Measurements from ENCODE around the gene ELAVL3. TPM values are rescaled to one million over a fixed set of nuclear protein-coding genes. Genes with fewer than 3 reads are reported as not detected.
A peak's percentile ranks its signal among the peaks of the same experiment; 100 is the strongest.

The ELAVL3 gene
- polyA plus RNA-seq, 3 donors = not detected

- H4K20me1 ChIP-seq (ENCODE audit: insufficient read depth, low read length) = no peaks in the 10 kb centered on the region
These were observed 17.5 kb downstream of the ELAVL3 start for GRCh38 chr19:11463391-11463790.

GRCh38 chr19:11461453-11461852 is 19.4 kb downstream of the ELAVL3 start:
- Mint-ChIP-seq H3K27ac (no peak overlapping the region), H3K36me3 (no peaks in the 10 kb centered on the region), H3K27me3 (ENCODE audit: low read depth in 3 of 3) (peaks cover 1 to 13% (median 5%) of the 10 kb centered on the region in 3 donors), H3K4me3 (no peak overlapping the region), H3K4me1 (no peaks in the 10 kb centered on the region), H3K9me3 (peaks cover 0 to 9% (median 0%) of the 10 kb centered on the region in 7 donors)
- DNase-seq = no peak
- Histone ChIP-seq H4K20me1 (ENCODE audit: insufficient read depth, low read length) (no peaks in the 10 kb centered on the region), H3K9me3 (replicated peaks in 1 of 2; ENCODE audit: control insufficient read depth in 1 of 2, insufficient read depth in 1 of 2, low read length in 2 of 2) (no peaks in the 10 kb centered on the region), H3K9ac (ENCODE audit: insufficient read depth, low read length, poor library complexity, severe bottlenecking) (no peak overlapping the region), H3K27me3 (ENCODE audit: control insufficient read depth in 2 of 2, insufficient read depth in 2 of 2, low read length in 2 of 2) (no peaks in the 10 kb centered on the region), H2AFZ (ENCODE audit: insufficient read depth, low read depth, low read length, poor library complexity, severe bottlenecking) (no peak overlapping the region), H3K4me1 (ENCODE audit: control insufficient read depth in 1 of 2, insufficient read depth in 2 of 2, low read length in 2 of 2) (no peaks in the 10 kb centered on the region), H3K79me2 (ENCODE audit: insufficient read depth, low read length) (no peaks in the 10 kb centered on the region), H3K36me3 (replicated peaks in 1 of 2; ENCODE audit: control insufficient read depth in 1 of 2, insufficient read depth in 2 of 2, low read length in 2 of 2) (no peaks in the 10 kb centered on the region), H3K4me3 (replicated peaks in 1 of 3; ENCODE audit: low read depth in 2 of 3, low read length in 3 of 3) (no peak overlapping the region), H3K4me2 (replicated peaks; ENCODE audit: extremely low read depth, low read length, poor library complexity, severe bottlenecking) (no peak overlapping the region), H3K27ac (ENCODE audit: low read depth in 1 of 2, low read length in 2 of 2) (no peak overlapping the region)
- intact Hi-C loops (cut with micrococcal nuclease) = no loop called here
- TF ChIP-seq CTCF (IDR thresholded peaks at IDR 0.05) = no peak
- WGBS (ENCODE audit: insufficient coverage) = no CpG with 5 or more reads among the region's 2 CpGs

More at GRCh38 chr19:11463391-11463790, 17.5 kb downstream of the ELAVL3 start:
- no peak overlapping the region for H2AFZ ChIP-seq (ENCODE audit: insufficient read depth, low read depth, low read length, poor library complexity, severe bottlenecking)
- no peaks in the 10 kb centered on the region for H3K9me3 ChIP-seq (replicated peaks in 1 of 2; ENCODE audit: control insufficient read depth in 1 of 2, insufficient read depth in 1 of 2, low read length in 2 of 2)
- no peak overlapping the region for H3K4me2 ChIP-seq (replicated peaks; ENCODE audit: extremely low read depth, low read length, poor library complexity, severe bottlenecking)
- no peaks in the 10 kb centered on the region for H3K4me1 ChIP-seq (ENCODE audit: control insufficient read depth in 1 of 2, insufficient read depth in 2 of 2, low read length in 2 of 2)
- Mint-ChIP-seq H3K4me3 (no peak overlapping the region), H3K27me3 (ENCODE audit: low read depth in 3 of 3) (peaks cover 2 to 11% (median 6%) of the 10 kb centered on the region in 3 donors), H3K4me1 (no peaks in the 10 kb centered on the region), H3K27ac (peak overlapping the region in 1 of 7 donors; percentile 26), H3K36me3 (no peaks in the 10 kb centered on the region), H3K9me3 (peaks cover 0 to 5% (median 0%) of the 10 kb centered on the region in 7 donors)
- TF ChIP-seq CTCF (IDR thresholded peaks at IDR 0.05) = no peak
- DNase-seq = no peak
- no peak overlapping the region for H3K9ac ChIP-seq (ENCODE audit: insufficient read depth, low read length, poor library complexity, severe bottlenecking)
- no peaks in the 10 kb centered on the region for H3K27me3 ChIP-seq (ENCODE audit: control insufficient read depth in 2 of 2, insufficient read depth in 2 of 2, low read length in 2 of 2)
- H3K27ac ChIP-seq (ENCODE audit: low read depth in 1 of 2, low read length in 2 of 2) = no peak overlapping the region
- 81% methylated on average over 8 of the region's 12 CpGs for WGBS (ENCODE audit: insufficient coverage)
- H3K36me3 ChIP-seq (replicated peaks in 1 of 2; ENCODE audit: control insufficient read depth in 1 of 2, insufficient read depth in 2 of 2, low read length in 2 of 2) = no peaks in the 10 kb centered on the region
- no peaks in the 10 kb centered on the region for H3K79me2 ChIP-seq (ENCODE audit: insufficient read depth, low read length)
- H3K4me3 ChIP-seq (replicated peaks in 1 of 3; ENCODE audit: low read depth in 2 of 3, low read length in 3 of 3) = no peak overlapping the region
- intact Hi-C loops (cut with micrococcal nuclease) = no loop called here

Measured in CD14-positive monocyte (primary cell).